Panc1 (cell line): ENCODE data around the gene RTF1. TPM values are rescaled to one million over a fixed set of nuclear protein-coding genes. Genes with fewer than 3 reads are reported as not detected.

Experiments
- ATAC-seq: fragments of 200-7000 bp; cut with Tn5 transposase; 2 replicates; pipeline ENCODE4 v1.9.1; 2020; ENCODE audit warnings: mild to moderate bottlenecking, moderate library complexity
- BruUV-seq: library from RNA; stranded (reverse); fragments of 400-500 nt; replicated peaks from 2 replicates; lab custom pipeline; 2021; lab: Mats Ljungman, UMichigan
- CTCF ChIA-PET: fragments of 300-600 bp; sonication (Branson Sonifier 250); formaldehyde crosslinking; loops from one replicate; lab custom pipeline; 2022; ENCODE audit warnings: antibody characterized with exemption; lab: Charles Lee
- POLR2A ChIA-PET: fragments of 300-600 bp; sonication (Branson Sonifier 250); formaldehyde crosslinking; loops from one replicate; lab custom pipeline; 2022; ENCODE audit warnings: antibody characterized with exemption; lab: Charles Lee
- DNase-seq: peaks from one replicate; pipeline ENCODE4 v3.0.0-alpha.2; 2010; ENCODE audit warnings: low read depth, low spot score
- H3K27ac ChIP-seq: 2 replicates; pipeline ENCODE4 v1.5.1; 2011; ENCODE audit warnings: mild to moderate bottlenecking, low read length, inconsistent platforms
- H3K27me3 ChIP-seq: fragments of 200-500 bp; sonication (Bioruptor generic); 2 replicates; pipeline ENCODE4 v1.6.0; 2014; ENCODE audit warnings: low read length, inconsistent platforms; ENCODE audit not compliant: control insufficient read depth, insufficient read depth
- H3K36me3 ChIP-seq: fragments of 200-500 bp; sonication (Bioruptor generic); 2 replicates; pipeline ENCODE4 v1.5.1; 2014; ENCODE audit warnings: inconsistent platforms, mild to moderate bottlenecking, low read length, moderate library complexity; ENCODE audit not compliant: control insufficient read depth, insufficient read depth
- H3K4me1 ChIP-seq: 2 replicates; pipeline ENCODE4 v1.5.1; 2011; ENCODE audit warnings: inconsistent platforms, mild to moderate bottlenecking, low read length, moderate library complexity; ENCODE audit not compliant: control insufficient read depth, insufficient read depth
- H3K4me3 ChIP-seq, 2 experiments: 2 replicates each; pipeline ENCODE4 v1.5.1; 2011 to 2012; ENCODE audit warnings: low read depth in 2 of 2, low read length in 2 of 2, mild to moderate bottlenecking in 2 of 2, inconsistent platforms in 1 of 2, moderate library complexity in 1 of 2
- H3K9me3 ChIP-seq: fragments of 200-500 bp; sonication (Bioruptor generic); 2 replicates; pipeline ENCODE4 v1.5.1; 2014; ENCODE audit warnings: low read depth, mild to moderate bottlenecking, inconsistent platforms, low read length, moderate library complexity; ENCODE audit not compliant: control insufficient read depth, insufficient read depth
- CTCF ChIP-seq: fragments of 450-650 bp; IDR thresholded peaks from 2 replicates; pipeline ENCODE4 v1.5.1; 2017; ENCODE audit warnings: mild to moderate bottlenecking
- POLR2AphosphoS5 ChIP-seq: IDR thresholded peaks from 2 replicates; pipeline ENCODE4 v1.6.1; 2012; ENCODE audit warnings: mild to moderate bottlenecking, low read depth, low read length, moderate library complexity
- REST ChIP-seq, 2 experiments: IDR thresholded peaks; 2 replicates each; pipeline ENCODE4 v1.6.1; 2011 to 2012; ENCODE audit warnings: low read depth in 2 of 2, control low read depth in 1 of 2, low read length in 1 of 2, mild to moderate bottlenecking in 1 of 2, moderate library complexity in 1 of 2; ENCODE audit not compliant: insufficient read depth in 1 of 2
- SIN3A ChIP-seq: IDR thresholded peaks from 2 replicates; pipeline ENCODE4 v1.6.1; 2012; ENCODE audit warnings: low read depth, mild to moderate bottlenecking, low read length, moderate library complexity, borderline replicate concordance; ENCODE audit not compliant: insufficient read depth
- TCF7L2 ChIP-seq: IDR thresholded peaks from 2 replicates; pipeline ENCODE4 v1.6.1; 2011; ENCODE audit warnings: mild to moderate bottlenecking, low read depth, low read length, inconsistent platforms
- in situ Hi-C: cut with HindIII; loops from 2 replicates; pipeline ENCODE4 v1.10.0; 2016; ENCODE audit warnings: low sequenced_read_pairs, low pct_unique_long_range_greater_than_20kb
- intact Hi-C: fragments of 100-400 bp; cut with micrococcal nuclease; formaldehyde crosslinking; loops from one replicate; pipeline ENCODE4 v1.10.0; 2022; ENCODE audit not compliant: unreplicated experiment
- total RNA-seq: library from RNA; stranded (reverse); gene quantifications from one replicate; pipeline ENCODE4 v1.2.1, GENCODE V29; 2021; ENCODE audit not compliant: unreplicated experiment

Gene RTF1
- total RNA-seq, 1 experiment from 2014 or later: 43.5 TPM

- ChIA-PET POLR2A (no interaction called here), CTCF (no interaction called here)
- intact Hi-C loops (no loop called here), in situ Hi-C loops (no loop called here)
- Histone ChIP-seq H3K4me3 (no peak overlapping the region), H3K9me3 (no peaks in the 10 kb centered on the region), H3K27me3 (no peaks in the 10 kb centered on the region), H3K36me3 (peaks cover 3% of the 10 kb centered on the region; the same call in 1 of the 2 replicates), H3K27ac (no peak overlapping the region), H3K4me1 (no peaks in the 10 kb centered on the region)
- BruUV-seq: no TSS peak
- TF ChIP-seq SIN3A (no peak), TCF7L2 (no peak), REST (IDR thresholded peaks at IDR 0.05; ENCODE audit: insufficient read depth in 1 of 2, low read depth in 2 of 2, low read length in 1 of 2) (no peak), CTCF (no peak), POLR2AphosphoS5 (no peak)
- ATAC-seq (peak; percentile 38; the same call in 1 of the 2 replicates), DNase-seq (no peak)
These were observed 106.2 kb downstream of the RTF1 start for GRCh38 chr15:41523097-41523496.

DNA sequence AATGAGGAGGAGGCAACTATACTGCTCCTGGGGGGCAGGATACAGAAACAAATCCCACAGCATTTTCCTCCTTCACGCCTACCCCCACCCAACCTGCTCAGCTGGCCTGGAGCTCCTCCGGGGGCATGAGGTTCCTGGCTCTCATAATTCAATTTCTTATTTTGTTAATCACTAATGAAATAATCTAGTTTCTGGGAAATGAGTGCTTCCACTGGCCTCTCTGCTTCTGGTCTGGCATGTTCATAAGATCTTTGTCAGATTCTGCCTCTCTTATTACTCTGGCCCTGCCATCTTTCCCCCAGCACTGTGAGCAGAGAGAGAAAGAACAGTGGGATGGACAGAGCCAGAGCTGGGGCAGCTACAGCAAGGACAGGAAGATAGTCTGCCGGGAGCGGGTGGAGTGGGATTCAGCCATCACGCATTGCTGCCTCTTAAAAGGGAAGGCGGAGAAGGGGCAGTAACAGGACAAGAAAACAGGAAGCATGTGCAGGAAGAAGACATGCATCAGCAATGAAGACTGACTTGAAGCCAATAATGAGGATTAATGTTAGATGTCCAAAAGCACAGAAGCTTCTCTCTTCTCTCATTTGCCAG lies 113.6 kb downstream of the RTF1 start:
- intact Hi-C loops (no loop called here), in situ Hi-C loops (no loop called here)
- ATAC-seq (no peak), DNase-seq (no peak)
- Histone ChIP-seq H3K4me1 (no peaks in the 10 kb centered on the region), H3K36me3 (peaks cover 3% of the 10 kb centered on the region; the same call in 1 of the 2 replicates), H3K9me3 (no peaks in the 10 kb centered on the region), H3K4me3 (no peak overlapping the region), H3K27me3 (no peaks in the 10 kb centered on the region), H3K27ac (no peak overlapping the region)
- CTCF ChIA-PET: no interaction called here
- TF ChIP-seq POLR2AphosphoS5 (no peak), TCF7L2 (no peak), SIN3A (no peak), CTCF (no peak), REST (IDR thresholded peaks at IDR 0.05; ENCODE audit: insufficient read depth in 1 of 2, low read depth in 2 of 2, low read length in 1 of 2) (no peak)
- POLR2A ChIA-PET: no interaction called here
- BruUV-seq: no TSS peak
